SU-DHL-6 (cell line): Measurements from ENCODE around the gene MAP1B.

Experiments used
- EZH2phosphoT487 ChIP-seq: fragments of 200-600 bp; sonication (generic), shearing (Covaris generic); conservative IDR thresholded peaks from 2 replicates; pipeline ENCODE4 v1.6.1; 2018; ENCODE audit warnings: mild to moderate bottlenecking, antibody characterized with exemption, low read length, moderate library complexity, mixed read lengths
- TF ChIP-seq, protein P1 (sequence below): fragments of 200-600 bp; sonication (generic); IDR thresholded peaks from one replicate; pipeline ENCODE4 v1.5.1; 2017; ENCODE audit warnings: antibody characterized with exemption, mild to moderate bottlenecking, low read length, moderate library complexity; ENCODE audit not compliant: insufficient read depth, poor library complexity, severe bottlenecking

DNA sequence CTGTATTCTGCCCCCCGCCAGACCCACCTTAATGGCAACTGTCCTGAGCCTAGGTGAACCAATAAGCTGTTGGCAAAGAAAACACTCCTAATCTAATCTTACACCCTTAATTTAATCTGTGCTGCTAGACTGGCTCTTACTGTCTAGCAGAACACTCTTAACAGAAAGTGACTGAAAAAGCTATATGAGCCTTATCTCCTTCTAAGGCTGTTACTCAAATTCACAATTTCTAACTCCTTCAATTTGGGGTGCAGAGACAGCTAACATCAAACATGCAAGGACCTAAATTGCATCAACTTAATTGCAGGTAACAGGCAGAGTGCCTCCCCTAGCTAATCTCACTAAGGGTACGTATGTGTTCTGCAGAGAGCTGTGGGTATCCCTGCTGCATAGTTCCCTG is 49.5 kb upstream of the MAP1B start:
- TF ChIP-seq, protein P1, sequence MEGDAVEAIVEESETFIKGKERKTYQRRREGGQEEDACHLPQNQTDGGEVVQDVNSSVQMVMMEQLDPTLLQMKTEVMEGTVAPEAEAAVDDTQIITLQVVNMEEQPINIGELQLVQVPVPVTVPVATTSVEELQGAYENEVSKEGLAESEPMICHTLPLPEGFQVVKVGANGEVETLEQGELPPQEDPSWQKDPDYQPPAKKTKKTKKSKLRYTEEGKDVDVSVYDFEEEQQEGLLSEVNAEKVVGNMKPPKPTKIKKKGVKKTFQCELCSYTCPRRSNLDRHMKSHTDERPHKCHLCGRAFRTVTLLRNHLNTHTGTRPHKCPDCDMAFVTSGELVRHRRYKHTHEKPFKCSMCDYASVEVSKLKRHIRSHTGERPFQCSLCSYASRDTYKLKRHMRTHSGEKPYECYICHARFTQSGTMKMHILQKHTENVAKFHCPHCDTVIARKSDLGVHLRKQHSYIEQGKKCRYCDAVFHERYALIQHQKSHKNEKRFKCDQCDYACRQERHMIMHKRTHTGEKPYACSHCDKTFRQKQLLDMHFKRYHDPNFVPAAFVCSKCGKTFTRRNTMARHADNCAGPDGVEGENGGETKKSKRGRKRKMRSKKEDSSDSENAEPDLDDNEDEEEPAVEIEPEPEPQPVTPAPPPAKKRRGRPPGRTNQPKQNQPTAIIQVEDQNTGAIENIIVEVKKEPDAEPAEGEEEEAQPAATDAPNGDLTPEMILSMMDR, result no peak
- no peak for TF ChIP-seq EZH2phosphoT487
